IPS DF 4.7 (cell line): Measurements from ENCODE around the gene PEPD.

Experiments
- DNase-seq: peaks from one replicate; pipeline ENCODE4 v3.0.0-alpha.2; 2013; ENCODE audit warnings: low spot score; ENCODE audit errors: extremely low read depth

Gene PEPD

DNA sequence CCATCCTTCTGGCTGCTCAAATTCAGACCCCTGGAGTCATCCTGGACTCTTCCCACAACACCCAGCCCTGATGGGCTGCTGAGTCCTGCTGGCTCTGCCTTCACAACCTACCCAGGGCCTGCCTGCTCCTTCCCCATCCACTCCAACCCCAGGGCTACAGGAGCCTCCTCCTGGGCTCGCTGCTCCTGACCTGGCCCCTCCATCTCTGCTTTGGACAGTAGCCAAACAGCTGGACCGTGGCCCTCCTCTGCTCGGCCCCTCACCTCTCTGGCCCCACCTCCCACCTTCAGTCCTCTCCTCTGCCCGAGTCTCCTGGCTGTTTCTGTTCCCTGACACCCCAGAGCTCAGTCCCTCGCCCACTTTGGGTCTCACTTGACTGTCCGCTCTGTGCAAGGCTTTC is 81.3 kb downstream of the PEPD start:
- DNase-seq: no peak

DNA sequence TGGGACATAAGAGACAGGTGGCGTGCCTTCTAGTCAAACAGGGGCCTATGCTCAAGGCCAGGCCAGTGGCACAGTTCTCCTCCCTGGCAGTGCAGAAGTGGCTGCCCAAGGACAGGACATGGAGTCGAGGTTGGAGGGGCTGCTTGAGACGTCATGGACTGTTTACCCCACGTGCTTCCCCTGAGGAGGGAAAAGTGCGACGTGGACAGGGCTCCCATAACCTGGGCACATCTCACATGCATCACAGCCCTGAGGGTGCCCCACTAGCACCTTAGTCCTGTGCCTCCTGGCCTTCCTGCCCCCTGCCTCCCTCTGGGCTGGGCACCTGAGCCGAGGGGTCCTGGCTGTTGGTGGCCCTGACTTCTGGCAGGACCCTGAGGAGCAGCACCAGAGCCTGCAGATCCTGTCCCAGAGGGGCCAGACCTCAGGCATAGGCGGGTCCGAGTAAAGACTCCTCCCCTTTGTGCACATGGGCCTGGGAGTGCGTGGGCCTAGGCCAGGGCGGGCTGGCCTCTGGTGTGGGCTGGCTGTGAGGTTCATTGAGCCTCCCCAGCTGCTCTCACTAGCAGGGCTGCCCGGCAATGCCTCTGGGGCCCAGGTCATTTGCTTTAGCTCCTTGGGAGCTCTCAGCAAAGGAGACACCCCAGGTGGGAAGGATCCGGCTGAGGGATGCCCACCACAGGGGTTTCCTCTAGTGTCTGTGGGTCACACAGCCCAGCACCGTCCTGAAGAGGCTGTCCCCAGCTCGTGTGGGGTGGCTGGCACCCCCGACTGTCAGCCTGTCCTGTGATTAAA is 82.4 kb downstream of the PEPD start:
- DNase-seq: no peak

DNA sequence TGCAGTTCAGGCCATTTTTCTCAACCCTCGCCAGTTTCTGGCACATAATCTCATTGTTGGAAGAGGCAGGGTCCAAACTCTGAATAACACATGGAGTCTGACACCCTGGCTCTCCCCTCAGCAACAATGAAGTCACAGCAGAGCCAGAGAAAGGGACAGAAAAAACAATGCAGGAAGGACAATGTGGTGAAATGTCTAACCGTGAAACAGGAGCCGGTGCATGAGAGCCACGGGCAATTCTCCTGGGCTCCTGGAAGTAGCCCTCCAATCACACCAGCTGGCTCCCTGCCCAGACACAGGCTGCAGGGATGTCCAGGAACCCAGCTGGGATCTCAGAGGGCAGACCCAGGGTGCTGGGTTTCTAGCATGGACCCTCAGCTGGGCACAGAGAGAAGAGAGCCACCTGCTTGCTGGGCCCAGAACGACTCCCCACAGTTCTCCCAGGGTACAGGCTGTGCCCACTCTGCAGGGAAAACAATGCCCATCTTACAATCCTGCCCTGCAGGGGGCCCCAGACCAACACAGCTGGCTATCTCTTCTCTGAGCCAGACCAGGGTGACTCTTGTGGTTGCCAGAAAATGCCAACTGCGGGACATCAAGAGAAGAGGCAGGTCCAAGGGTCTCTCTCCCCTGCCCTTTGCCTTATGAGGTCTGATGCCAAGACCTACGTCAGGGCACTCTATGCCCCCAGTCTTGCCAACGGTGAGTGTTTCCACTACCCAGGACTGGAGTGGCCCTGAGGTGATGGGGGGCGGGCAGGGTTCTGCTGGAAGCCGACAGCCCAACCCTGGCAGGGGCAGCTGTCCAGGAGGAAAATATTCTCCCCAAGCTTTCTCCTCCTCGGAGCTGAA is 83.5 kb downstream of the PEPD start:
- no peak for DNase-seq

DNA sequence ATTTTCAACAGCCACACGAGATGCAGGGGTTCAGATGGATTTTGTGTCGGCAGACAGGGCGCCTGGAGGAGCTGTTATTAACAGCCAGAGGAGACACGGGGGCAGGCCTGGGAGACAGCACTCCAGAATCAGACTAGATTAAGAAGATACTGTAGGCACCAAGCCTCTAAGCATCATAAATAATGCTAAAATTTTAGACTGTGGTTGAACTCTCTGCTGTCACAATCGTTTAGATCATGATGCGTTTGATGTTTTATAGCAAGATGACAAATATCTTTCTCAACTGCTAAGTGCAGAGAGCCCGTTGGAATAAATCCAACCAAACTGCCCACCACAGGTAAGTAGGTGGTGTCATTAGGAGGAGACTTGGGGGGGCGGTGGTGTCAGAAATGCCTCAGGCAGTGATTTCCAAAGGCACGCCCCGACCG is 84.2 kb downstream of the PEPD start:
- DNase-seq: no peak

DNA sequence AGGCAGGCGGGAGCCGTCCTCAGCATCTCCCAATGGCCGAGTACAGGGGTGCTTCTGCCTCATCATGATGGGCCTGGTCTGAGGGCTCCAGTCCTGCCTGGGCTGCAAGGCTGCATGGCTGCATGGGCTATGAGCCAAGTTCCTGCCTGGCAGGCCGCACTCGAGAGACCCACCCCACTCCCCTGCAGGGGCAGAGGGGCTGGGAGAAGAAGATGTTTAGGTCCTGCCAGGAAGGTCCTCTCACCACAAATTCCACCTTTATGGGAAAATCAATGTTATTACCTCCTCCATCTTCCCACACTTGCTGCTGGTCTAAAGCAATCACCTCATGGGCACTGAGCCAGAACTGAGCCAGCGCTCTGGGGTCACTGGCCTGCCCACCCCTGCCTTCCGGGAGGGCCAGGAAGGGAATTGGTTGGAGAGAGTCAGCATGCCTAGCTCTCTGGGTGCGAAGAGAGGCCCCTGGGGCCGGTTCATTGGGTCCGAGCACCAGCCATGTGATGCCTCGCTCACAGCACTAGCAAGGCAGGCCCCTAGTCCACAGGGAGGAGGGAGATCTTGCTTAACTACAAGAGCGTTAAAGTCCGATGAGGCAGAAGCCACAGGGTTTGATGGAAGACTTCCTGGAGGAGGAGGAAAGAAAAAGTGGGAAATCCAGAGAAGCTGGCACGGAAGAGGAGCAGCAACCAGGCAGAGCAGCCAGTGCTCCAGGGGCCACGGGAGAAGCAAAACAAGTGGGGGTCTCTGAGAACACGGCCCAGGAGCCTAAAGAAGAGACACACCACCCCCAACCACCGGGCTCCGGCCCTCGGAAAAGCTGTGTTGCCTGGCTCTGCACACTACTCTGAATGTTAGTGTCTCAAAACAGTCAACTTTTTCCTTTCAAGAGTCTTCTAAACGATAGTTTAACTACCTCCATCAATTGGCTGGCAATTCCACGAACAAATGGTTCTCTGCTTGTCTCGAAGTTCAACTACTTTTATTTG is 84.9 kb downstream of the PEPD start:
- DNase-seq: no peak

DNA sequence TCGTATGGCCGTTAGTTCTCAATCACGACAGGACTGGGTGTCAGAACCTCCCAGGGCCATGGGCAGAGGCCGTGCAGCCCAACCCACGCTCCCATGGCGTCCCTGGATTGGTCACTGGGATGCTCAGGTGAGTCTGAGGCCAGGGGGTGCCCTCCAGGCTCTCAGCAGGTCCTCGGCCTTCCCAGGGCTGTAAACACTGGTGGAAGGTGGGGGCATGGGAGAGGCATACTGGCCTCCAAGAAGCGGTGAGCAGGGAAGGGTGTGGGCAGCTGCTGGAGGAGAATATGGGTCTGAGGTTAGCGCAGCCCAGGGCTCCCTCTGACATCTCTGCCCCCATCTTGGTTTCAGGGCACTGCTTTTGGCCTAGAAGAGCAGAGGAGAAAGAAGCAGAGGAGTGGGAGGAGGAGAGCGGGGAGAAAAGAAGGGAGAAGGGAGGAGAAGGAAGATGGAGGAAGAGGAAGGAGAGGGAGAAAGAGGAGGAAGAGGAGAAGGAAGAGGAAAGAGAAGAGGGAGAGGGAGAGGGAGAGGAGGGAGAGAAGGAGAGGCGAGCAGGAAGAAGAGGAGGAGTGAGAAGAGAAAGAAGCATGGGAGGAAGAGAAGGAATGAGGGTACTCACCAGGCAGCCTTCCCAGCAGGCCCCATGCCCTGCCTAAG is 85.8 kb downstream of the PEPD start:
- no peak for DNase-seq

DNA sequence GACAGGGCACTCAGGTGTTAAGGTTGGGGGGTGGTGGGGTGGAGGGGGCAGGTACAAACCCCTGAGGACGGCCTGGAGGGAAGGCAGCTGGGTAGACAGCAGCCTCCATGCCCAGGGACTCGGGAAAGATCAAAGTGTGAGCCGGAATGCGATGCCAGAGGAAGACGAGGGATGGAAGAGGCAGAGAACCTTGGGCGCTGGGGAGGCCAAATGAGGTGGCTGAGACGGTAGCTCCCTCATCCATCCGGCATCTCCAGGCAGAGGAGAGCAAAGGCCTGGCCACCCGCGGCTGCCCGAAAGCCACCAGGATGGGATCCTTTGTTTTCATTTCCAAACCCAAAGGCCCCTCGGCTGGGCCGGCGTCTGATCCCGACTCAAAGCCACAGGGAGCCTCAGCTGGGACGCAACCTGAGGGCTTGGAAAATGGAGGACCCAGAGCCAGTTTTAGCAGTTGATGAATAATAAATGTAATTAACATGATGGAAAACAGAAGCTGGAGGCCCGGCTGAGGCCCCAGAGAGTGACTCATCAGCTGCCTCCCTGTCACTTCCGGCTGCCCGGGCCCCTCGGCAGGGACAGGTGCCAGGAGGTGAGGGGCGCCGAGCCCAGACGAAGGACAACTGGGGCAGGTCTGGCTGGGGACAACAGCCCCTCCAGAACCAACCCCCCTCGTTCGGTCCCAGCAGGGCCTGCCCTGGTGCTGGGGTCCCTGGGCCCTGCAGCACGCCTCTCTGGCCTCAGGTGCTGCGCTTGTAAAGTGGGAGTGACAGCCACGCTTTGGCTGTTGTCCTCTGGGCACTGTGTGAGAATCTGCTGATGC is 86.5 kb downstream of the PEPD start:
- no peak for DNase-seq

DNA sequence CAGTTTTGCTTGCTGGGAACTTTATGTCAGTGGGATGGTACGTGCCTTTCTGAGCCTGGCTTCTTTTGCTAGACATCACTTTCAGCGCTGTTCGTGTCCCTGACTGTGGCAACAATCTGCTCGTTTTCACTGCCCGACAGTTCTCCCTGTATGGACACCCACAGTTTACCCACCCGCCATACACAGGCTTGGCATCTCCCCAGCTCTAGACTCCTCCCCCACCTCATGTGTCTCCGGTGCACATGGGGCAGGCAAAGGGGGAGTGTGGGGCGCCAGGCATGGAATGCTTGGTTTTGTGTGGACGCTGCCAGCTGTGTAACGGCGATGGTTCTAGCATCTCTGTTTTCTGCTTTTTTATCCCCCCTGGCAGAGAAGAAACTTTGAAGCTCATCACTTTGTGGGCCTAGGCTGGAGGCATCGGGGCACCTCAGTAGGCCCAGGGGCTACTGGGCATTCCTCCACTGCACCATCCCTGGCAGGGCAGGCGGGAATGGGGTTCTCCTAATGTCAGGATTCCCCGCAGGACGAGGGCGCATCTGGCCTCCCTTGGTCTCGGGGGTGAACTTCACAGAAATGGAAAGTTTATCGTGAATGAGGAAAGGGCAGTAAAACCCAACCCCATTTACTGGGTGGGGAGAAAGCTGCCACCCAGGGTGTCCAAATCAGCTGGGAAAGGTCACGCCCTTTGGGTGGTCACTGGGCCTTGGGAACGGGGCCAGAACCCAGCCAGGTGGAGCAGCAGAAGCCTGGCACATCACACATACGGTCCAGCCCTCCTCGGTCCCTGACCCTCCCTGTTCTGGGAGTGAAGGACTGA is 87.3 kb downstream of the PEPD start:
- no peak for DNase-seq

DNA sequence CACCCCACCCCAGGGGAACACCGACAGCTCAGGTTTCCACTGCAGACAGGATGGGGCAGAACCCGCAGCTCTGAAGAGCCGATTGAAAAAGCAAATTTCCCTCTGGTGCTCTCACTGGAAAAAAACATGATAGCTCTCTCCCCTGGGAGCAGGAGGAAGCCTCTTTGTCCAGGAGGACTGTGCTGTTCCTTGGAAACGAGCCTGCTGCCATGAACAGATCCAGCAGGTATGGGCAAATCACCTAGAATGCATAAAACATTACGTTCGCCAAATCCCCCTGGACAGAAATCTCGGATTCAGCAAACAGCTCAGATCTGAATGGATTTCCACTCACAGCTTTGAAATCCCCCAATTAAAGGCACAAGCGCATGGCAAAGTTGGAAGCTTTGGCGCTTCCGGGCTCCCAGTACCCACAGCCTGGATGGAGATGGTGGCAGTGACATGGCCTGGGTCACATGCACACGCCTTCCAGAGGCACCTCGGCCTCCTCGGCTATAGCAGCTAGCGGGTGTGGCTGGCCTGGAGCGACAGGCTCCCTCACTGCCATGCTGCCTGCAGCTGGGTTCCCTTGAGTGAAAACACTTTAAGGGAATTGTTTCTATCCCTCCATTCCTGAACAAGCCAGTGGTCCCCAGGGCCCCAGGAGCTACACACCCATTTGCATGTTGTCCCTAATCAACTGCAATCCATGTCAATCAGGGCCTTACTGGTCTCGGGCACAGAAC is 89.0 kb downstream of the PEPD start:
- DNase-seq: no peak

DNA sequence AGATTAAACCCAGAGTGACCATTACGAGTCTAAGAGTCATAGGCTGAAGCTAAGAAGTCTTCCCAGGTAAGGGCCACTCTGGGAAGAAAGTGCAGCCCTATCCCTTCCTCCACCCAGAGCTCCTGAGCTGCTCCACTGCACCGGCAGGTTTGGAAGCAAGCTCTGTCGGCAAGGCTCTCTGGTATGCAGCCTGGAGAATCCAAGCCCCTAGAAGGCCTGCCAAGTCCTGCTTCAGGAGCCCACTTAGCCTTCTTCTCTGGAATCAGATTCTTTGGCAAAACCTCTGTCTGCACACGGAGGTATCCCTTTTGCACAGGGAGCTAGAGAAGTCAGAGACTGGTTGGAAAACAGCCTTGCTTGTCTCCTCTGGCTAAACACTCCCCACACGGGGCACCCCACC is 89.6 kb downstream of the PEPD start:
- DNase-seq: no peak

DNA sequence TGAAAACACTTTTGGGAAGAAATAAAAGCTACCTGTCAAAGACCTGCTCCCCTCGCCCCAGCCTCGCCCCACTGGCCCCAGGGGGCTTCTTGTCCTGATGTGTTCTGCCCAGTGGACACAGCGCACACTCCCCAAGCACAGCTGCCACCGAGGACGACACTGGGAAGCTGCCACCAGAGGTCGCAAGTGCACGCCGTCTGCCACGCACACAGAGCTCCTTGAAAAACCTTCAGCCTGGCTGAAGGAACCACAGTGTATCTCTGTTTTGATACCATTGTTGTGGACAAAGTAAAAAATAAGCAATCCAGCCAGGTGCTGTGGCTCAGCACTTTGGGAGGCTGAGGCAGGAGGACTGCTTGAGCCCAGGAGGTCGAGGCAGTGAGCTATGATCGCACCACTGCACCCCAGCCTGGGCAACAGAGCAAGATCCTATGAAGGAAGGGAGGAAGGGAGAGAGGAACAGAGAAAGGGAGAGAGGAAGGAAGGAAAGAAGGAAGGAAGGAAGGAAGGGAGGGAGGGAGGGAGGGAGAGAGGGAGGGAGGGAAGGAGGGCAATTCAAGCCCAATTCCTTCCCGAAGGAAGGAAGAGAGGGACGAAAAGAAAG is 90.8 kb downstream of the PEPD start:
- DNase-seq: no peak

DNA sequence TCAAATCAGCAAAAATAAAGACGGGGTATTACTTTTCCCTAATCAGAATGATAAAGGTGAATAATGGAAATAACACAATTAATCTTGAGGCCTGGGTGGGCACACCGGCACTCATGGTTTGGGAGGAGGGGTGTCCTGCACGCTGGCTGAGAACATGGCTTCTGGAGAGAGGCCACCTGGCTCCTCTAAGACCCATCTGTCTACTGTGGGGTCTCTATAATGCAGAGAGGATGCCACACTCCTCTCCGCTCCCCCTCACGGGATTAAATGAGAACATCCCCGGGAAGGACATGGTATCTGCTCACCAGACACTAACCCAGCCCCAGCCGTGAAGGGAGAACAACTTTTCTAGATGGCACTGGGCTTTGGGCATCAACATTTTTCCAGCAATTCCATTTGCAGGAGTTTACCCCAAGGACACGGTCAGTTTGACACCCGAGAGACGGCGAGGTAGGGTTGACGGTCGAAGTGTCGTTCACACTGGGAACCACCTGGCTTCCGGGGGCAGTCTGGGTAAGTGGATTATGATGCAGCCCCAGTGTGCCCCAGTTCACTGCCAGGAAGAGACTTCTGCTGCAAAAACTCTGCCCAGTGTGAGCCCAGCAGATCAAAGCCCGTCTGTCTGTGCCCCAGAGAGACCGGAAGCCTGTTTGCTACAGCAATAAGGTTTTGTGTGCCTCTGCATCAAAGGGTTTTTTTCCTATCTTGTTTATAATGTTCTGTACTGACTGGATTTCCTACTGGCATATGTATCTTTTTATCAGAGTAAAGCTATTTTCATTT is 91.5 kb downstream of the PEPD start:
- DNase-seq: no peak

DNA sequence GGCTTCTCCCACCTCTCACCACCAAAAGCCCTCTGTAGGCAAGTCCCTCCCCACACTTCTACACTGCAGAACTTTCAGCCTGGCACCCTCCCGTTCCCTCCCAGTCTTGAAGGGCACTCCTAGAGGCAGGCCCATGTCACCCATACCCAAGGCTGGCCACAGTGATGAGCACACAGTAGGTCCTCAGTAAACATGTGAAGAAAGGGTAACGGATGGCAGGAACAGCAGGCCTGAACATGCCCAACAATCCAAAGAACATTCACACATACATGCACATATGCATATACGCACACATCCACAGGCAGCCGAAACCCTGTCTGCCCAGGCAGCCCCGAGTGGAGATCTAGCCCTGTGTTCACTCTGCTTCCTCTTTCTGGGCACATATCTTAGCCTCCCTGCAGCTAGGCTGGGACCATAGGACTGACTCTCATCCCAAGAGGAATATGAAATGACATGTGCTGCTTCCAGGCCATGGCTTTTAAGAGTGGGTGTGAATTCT is 92.9 kb downstream of the PEPD start:
- DNase-seq: no peak

DNA sequence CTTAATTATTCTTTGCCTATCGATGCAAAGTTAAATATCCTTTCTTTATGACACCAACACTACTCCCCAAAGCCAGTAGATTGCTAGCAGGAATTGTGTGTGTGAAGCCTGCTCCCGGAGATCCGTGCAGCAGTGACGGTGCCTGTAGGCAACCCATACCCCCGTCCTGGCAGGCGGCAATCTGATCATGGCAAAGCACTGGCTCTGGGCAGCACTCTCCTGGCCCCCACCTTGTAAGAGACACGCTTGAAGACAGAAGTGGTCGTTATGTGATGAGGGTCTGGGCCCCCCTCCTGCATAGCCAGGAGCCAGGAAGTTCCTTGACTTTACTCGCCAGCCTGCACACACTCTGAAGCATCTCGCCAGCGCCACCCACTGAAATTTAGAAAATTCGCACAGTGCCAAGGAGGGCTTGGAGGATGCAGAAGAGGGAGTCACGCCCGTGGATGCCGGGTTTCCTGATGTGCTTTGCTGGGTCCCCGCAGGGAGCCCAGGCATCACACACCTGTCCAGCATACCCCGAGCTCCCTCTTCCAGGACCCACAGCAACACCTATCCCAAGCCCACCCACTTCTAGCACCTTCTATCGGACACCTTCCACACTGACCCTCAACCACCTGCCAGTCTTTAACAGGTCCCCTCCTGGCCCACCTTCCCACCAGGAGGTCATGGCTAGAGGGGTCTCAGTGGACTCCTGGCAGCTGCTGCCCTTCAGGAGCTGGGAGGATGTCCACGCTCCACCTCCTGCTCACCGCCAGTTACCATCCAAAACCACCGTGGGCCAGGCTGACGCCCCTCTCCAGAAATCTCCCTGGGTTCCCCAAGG is 93.6 kb downstream of the PEPD start:
- no peak for DNase-seq

DNA sequence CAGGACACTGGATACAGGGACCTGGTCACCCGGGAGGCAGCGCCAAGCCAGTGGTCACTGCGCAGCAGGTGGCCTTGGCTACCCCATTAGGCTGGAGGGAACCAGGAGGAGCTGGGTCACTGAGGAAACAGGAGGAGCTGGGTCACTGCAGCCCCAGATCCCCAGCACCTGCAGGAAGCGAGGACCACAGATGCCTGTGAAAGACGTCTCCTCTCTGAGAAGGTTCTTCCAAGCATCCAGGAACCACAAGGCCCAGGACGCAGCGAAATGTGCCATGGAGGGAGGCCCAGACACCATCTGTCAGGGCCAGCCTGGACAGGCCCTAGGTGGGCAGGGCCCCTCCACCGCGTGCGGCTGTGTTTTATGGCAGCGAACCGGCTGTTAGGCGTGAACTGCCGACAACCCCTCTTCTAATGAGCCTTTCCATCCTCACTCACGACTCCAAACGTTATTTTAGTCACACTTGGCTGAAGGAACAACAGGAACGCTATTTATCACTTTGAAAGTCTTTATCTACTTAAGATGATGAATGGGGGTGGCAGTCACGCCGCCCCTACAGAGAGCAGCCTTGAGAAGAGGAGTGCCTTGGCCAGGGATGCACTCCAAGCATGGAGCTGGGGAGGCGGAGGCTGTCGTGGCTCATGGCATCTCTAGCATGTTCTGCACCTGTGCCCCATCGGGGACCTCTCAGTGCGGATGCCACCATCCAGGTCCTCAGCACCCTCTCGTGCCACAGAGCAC is 94.8 kb downstream of the PEPD start:
- DNase-seq: no peak

DNA sequence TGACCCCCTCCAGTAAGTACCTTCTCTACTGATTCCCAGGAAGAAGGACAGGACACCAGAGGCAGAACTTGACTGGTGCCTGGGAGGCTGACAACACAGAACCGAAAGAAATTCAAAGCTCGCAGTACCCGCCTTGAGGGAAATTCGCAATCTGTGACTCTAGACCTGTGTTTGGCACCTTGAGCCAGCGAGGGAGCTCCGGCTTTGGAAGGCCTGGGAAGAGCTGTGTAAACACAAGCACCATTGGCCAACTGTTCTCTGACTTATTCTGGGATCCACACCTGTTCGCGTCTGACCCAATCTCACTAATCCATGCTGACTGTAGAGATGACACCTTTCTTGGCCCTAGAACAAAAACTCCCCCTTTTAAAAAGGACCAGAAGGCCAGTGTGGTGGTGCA is 97.4 kb downstream of the PEPD start:
- DNase-seq: no peak
